DOHH2 (cell line): ENCODE results near the gene UROD.

Experiments
- CTCF ChIP-seq: fragments of 200-600 bp; sonication (generic); IDR thresholded peaks from one replicate; pipeline ENCODE4 v1.5.1; 2014; ENCODE audit warnings: antibody characterized with exemption, mild to moderate bottlenecking, low read depth, low read length; ENCODE audit not compliant: poor library complexity, severe bottlenecking
- EZH2phosphoT487 ChIP-seq: fragments of 200-600 bp; sonication (generic); IDR thresholded peaks from 2 replicates; pipeline ENCODE4 v1.6.1; 2017; ENCODE audit warnings: borderline replicate concordance, mild to moderate bottlenecking, antibody characterized with exemption, low read length, moderate library complexity, mixed read lengths

DNA sequence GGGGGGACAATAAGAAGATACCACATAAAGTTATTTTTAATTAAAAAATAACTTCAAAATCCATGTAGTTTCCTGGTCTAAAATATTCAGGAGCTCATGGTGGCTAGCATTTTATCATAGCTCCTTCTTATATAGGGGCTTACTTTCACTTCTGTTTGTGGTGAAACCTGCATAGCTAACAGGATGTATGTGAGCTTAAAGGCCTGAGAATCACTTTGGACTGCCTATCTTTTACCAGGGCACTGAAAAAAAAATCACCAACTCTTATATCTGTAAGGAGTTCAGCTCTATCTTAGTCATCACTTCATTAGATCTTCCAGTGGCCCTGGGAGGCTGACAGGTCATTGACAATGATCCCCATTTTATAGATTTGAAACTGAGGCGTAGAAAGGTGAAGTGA, 21.3 kb downstream of the UROD start:
- TF ChIP-seq CTCF = no peak
- no peak for TF ChIP-seq EZH2phosphoT487
